GM20000 (cell line): ENCODE measurements around the gene GADL1.

Experiments
- DNase-seq: peaks from one replicate; pipeline ENCODE4 v3.0.0; 2012; ENCODE audit warnings: low spot score
- TF ChIP-seq, protein P1 (sequence below): IDR thresholded peaks from 2 replicates; pipeline ENCODE4 v1.5.1; 2012; ENCODE audit warnings: mild to moderate bottlenecking, control low read depth; ENCODE audit errors: extremely low read depth, missing control alignments

The GADL1 gene

DNA sequence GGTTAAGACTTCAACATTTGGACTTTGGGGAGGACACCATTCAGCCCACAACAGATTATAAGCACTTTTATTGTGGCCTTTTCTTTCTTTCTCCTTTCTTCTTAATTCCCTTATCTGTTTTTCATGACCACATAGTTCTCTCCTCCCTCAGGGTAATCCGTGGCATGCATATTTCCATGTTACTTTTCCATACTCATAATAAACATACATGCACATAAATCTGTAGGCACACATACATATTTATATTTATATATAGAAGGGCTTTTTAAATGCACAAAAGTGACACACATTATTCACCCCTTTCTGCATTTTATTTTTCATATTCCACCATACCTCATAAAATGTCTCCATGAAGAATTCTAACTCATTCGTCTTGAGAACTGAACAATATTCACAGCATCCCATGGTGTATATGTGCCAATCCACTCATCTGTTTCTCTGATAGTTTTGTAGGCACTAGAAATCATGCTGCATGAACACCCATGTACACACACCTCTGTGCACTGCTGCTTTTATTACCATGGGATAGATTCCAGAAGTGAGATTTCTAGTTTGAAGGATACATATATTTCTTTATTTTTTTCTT lies 38.1 kb upstream of the GADL1 start:
- TF ChIP-seq, protein P1, sequence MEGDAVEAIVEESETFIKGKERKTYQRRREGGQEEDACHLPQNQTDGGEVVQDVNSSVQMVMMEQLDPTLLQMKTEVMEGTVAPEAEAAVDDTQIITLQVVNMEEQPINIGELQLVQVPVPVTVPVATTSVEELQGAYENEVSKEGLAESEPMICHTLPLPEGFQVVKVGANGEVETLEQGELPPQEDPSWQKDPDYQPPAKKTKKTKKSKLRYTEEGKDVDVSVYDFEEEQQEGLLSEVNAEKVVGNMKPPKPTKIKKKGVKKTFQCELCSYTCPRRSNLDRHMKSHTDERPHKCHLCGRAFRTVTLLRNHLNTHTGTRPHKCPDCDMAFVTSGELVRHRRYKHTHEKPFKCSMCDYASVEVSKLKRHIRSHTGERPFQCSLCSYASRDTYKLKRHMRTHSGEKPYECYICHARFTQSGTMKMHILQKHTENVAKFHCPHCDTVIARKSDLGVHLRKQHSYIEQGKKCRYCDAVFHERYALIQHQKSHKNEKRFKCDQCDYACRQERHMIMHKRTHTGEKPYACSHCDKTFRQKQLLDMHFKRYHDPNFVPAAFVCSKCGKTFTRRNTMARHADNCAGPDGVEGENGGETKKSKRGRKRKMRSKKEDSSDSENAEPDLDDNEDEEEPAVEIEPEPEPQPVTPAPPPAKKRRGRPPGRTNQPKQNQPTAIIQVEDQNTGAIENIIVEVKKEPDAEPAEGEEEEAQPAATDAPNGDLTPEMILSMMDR = no peak
- DNase-seq = no peak

DNA sequence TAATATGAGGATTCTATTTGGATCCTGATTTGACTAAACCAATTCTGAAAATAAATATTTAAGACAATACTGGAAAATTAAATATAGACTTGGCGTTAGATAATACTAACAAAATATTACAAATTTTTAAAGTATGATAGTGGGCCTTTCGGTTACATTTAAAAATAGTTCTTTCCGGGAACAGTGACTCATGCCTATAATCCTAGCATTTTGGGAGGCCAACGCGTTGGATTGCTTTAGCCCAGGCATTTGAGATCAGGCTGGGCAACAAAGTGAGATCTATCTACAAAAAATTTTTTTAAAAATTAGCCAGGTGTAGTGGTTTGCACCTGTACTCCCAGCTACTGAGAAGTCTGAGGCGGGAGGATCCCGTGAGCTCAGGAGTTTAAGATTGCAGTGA lies 30.3 kb upstream of the GADL1 start:
- TF ChIP-seq, protein P1 = no peak
- no peak for DNase-seq

DNA sequence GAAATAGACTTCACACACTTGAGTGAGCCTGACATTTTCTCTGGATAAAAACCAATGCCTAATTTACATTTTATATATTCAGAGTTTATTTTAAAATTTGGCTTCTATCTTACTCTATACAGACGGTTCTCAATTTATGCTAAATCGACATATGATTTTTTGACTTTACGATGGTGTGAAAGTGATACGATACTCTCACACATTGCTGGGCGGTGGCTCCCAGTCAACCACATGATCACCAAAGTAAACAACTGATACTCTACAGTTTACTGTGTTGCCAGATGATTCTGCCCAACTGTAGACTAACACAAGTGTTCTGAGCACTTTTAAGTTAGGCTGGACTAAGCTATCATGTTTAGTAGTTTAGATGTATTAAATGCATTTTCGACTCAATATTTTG lies 25.1 kb upstream of the GADL1 start:
- no peak for DNase-seq
- TF ChIP-seq, protein P1 = no peak

DNA sequence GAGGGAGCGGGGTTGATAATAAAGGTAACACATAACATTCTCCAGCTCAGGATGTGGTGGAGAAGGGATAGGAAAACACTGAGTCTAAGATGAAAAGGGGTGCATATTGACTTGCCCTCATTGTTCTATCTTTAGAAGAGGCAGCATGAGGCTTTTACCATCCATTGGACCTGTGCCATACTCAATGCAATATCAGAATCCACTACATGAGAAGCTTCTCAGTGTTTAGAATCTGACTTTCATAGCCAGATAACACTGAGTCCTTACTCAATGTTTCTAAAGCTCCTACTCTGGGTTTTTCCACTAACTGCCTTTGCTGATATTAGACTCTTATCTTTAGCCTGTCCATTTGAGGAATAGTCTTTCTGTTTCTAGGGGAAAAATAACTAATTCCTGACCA lies 24.3 kb upstream of the GADL1 start:
- DNase-seq = no peak
- TF ChIP-seq, protein P1 = no peak

DNA sequence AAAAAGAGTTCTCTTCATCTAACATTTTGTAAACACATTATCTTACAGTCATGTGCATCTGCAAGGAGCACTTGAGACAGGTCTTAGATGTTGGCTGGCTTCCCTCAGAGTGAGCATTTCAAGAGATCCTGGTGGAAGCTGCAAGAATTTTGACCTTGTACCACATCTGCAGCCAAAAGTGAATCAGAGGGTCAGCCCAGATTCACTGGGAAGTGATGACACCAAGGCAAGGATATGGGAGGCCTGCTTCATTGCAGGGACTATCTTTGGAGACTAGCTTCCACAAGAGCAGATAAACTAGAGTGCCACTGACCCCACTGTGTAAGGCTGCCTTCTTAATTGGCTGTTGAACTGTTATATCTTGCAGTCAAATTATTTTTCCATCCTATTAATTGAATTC lies 21.3 kb upstream of the GADL1 start:
- no peak for DNase-seq

DNA sequence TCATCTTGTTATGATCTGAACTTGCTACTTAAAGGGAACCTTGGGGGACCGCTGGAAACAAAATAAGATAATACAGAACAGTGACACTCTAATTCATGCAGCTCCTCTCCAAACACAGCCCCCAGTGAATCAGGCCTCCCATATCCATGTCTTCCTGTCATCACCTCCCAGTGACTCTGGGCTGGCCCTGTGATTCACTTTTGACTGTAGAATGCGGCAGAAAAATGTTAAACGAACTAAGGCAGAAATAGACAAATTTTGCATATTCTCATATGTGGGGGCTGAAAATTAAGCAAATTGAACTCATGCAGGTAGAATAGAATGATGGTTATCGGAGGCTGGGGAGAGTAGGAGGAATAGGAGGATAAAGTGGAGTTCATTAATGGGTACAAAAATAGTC lies 20.2 kb upstream of the GADL1 start:
- TF ChIP-seq, protein P1 = no peak
- DNase-seq = no peak

More for the DNA sequence above, 21.3 kb upstream of the GADL1 start:
- TF ChIP-seq, protein P1 = no peak

DNA sequence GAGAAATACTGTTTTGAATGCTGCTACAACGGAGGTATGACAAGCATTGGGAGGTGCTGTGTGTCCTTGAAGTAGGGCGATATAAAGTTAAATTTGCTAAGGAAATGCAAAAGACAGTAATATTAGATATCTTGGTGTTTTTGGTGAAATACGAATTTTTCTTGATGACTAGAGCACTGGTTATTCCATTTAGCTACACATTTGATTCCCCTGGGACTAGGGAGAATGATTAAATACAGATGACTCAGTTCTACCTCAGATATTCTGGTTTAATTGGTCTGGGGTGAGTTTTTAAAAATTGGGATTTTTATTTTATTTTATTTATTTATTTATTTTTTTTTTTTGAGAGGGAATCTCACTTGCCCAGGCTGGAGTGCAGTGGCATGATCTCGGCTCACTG lies 18.7 kb upstream of the GADL1 start:
- TF ChIP-seq, protein P1 = no peak
- DNase-seq = no peak
